Suprapubic skin (tissue), 4 donors: ENCODE measurements around the gene ERC2. TPM values are rescaled to one million over a fixed set of nuclear protein-coding genes. Genes with fewer than 3 reads are reported as not detected.

Experiments used
- DNase-seq, 2 donors: peaks; one replicate each; pipeline ENCODE4 v3.0.0-alpha.2; 2019; ENCODE audit warnings: low spot score in 2 of 2
- H3K27ac ChIP-seq: fragments of 200-600 bp; sonication (generic); one replicate; pipeline ENCODE4 v1.5.1; 2019
- H3K27me3 ChIP-seq: fragments of 200-600 bp; sonication (generic); one replicate; pipeline ENCODE4 v1.5.1; 2019
- H3K36me3 ChIP-seq: fragments of 200-600 bp; sonication (generic); one replicate; pipeline ENCODE4 v1.5.1; 2019
- H3K4me1 ChIP-seq: fragments of 200-600 bp; sonication (generic); one replicate; pipeline ENCODE4 v1.5.1; 2019
- H3K4me3 ChIP-seq: fragments of 200-600 bp; sonication (generic); one replicate; pipeline ENCODE4 v1.5.1; 2019; ENCODE audit warnings: mild to moderate bottlenecking
- H3K9me3 ChIP-seq: fragments of 200-600 bp; sonication (generic); one replicate; pipeline ENCODE4 v1.5.1; 2019
- CTCF ChIP-seq, 2 donors: fragments of 200-600 bp in 1 of 2; fragments of 450-650 bp in 1 of 2; sonication (generic) in 1 of 2; IDR thresholded peaks; one replicate each; pipeline ENCODE4 v1.5.1; 2016 to 2019; ENCODE audit warnings: antibody characterized with exemption in 2 of 2, mild to moderate bottlenecking in 1 of 2, moderate library complexity in 1 of 2
- EP300 ChIP-seq: sonication (generic); formaldehyde crosslinking; IDR thresholded peaks from one replicate; pipeline ENCODE4 v1.6.1; 2017; ENCODE audit warnings: antibody characterized with exemption
- POLR2A ChIP-seq, 2 donors: fragments of 450-650 bp; IDR thresholded peaks; one replicate each; pipeline ENCODE4 v1.6.1; 2017; ENCODE audit warnings: antibody characterized with exemption in 2 of 2, mild to moderate bottlenecking in 2 of 2, moderate library complexity in 2 of 2
- POLR2AphosphoS5 ChIP-seq, 3 donors: sonication (generic); formaldehyde crosslinking; IDR thresholded peaks; one replicate each; pipeline ENCODE4 v1.6.1; 2017; ENCODE audit warnings: antibody characterized with exemption in 3 of 3
- WGBS: methylation state at CpG from one replicate; pipeline ENCODE4 v1.1.5; 2018; 5-methylcytosine and 5-hydroxymethylcytosine counted together
- total RNA-seq, 4 donors: library from RNA; depleted of rRNA; stranded (reverse); fragments of >200 nt; gene quantifications; one replicate each; pipeline ENCODE4 v1.1.0, GENCODE V29; 2016

The ERC2 gene
- total RNA-seq, 4 donors from 2014 or later: 0.21 TPM; not detected in 3

DNA sequence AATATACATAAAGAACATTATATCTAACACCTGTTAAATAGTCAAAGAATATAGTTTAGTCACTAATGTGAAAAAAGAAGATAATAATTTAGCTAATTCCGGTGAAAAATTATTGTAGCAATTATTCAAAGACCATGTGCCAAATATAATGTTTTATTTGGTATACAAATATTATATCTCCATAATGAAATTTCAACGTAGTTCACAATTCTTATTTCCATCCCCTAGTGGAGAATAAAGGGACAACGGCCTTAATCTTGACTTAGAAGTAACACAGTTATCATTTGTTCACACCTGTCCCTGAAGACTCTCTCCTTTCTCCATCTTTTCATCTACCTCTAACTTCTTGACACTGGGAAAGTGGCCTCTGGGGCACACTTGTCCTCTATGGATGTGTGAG, 213.4 kb downstream of the ERC2 start:
- Histone ChIP-seq H3K4me1 (no peaks in the 10 kb centered on the region), H3K27ac (no peak overlapping the region), H3K36me3 (no peaks in the 10 kb centered on the region), H3K9me3 (no peaks in the 10 kb centered on the region), H3K27me3 (peaks cover 4% of the 10 kb centered on the region), H3K4me3 (no peak overlapping the region)
- DNase-seq: no peak
- no peak for TF ChIP-seq EP300
- TF ChIP-seq POLR2AphosphoS5 (IDR thresholded peaks at IDR 0.05): no peak
- no peak for TF ChIP-seq CTCF (IDR thresholded peaks at IDR 0.05)
- TF ChIP-seq POLR2A (IDR thresholded peaks at IDR 0.05): no peak
- 82% methylated on average over 3 of the region's 3 CpGs for WGBS

DNA sequence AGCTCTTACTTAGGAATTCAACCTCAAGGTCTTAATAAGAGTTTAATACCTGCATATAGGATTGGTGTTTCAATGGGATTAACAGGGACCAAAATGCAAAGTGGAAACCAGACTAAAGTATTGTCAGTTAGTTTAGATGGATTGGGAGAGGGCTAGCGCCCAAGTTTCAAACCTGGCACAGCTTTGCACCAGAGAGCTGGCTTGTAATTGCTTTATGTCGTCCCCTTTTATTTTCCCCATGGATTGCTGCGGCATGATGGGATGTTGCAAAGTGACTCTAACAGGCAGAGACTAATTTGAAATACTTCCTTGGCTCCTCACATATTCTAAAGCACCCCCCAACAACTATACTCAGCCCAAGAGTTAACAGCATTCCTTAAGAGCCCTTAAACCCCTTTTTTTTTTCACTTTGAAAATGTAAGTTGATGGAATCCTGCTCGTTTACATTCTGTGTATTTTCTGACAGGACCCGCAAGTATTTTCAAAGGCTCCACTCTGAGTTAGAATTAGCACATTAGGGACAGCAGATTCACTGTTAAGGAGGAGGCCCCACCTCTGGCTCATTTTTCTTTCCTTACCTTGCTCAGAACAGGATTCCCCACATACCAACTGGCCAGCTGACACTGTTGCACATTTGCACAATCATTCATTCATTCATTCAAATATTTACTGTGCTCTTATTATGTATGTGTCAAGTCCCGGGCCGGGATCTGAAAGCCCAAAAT, 214.2 kb downstream of the ERC2 start:
- H3K36me3 ChIP-seq: no peaks in the 10 kb centered on the region
- no peaks in the 10 kb centered on the region for H3K4me1 ChIP-seq
- 61% methylated on average over 7 of the region's 7 CpGs for WGBS
- no peaks in the 10 kb centered on the region for H3K9me3 ChIP-seq
- no peak for TF ChIP-seq POLR2AphosphoS5 (IDR thresholded peaks at IDR 0.05)
- no peak for TF ChIP-seq CTCF (IDR thresholded peaks at IDR 0.05)
- TF ChIP-seq POLR2A (IDR thresholded peaks at IDR 0.05): no peak
- no peak overlapping the region for H3K27ac ChIP-seq
- no peak overlapping the region for H3K4me3 ChIP-seq
- H3K27me3 ChIP-seq: peaks cover 4% of the 10 kb centered on the region
- no peak for DNase-seq

DNA sequence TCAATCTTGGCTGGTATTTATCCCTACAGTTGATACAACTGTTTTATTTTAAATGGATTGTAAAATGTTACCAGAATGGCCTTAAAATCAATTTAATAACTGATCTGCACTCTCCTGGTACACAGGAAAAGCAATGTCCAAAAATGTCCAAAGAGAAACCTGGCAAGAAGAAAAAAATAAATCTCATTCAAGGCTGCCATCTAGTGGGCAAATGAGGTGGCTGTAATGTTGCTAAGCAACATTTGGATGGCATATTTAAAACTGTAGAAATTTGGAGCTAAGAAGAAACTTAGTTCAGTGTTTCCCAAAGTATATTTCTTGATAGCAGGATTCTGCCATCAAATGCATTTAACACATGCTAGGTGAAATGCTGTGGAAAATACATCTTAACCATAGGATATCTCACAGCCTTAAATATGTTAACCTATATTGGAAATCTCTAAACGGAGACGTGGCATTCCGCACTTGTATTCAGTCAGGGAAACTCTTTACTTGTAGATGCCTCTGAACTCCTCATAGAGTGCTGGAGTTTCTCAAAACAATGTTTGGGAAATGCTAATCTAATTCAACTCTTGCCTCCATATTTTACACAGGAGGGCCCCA, 216.8 kb downstream of the ERC2 start:
- 89% methylated on average over 3 of the region's 3 CpGs for whole genome bisulfite sequencing
- Histone ChIP-seq H3K27ac (no peak overlapping the region), H3K27me3 (peaks cover 4% of the 10 kb centered on the region), H3K9me3 (no peaks in the 10 kb centered on the region), H3K4me3 (no peak overlapping the region), H3K36me3 (no peaks in the 10 kb centered on the region), H3K4me1 (no peaks in the 10 kb centered on the region)
- TF ChIP-seq CTCF (IDR thresholded peaks at IDR 0.05): peak; percentile 62 to 73
- no peak for TF ChIP-seq POLR2AphosphoS5 (IDR thresholded peaks at IDR 0.05)
- DNase-seq: no peak

- TF ChIP-seq POLR2A (IDR thresholded peaks at IDR 0.05) (no peak), CTCF (IDR thresholded peaks at IDR 0.05) (no peak), EP300 (no peak), POLR2AphosphoS5 (IDR thresholded peaks at IDR 0.05) (no peak)
- peaks cover 4% of the 10 kb centered on the region for H3K27me3 ChIP-seq
- no peaks in the 10 kb centered on the region for H3K36me3 ChIP-seq
- DNase-seq: no peak
- 76% methylated on average over 4 of the region's 4 CpGs for WGBS
- H3K4me3 ChIP-seq: no peak overlapping the region
- no peak overlapping the region for H3K27ac ChIP-seq
- no peaks in the 10 kb centered on the region for H3K9me3 ChIP-seq
- no peaks in the 10 kb centered on the region for H3K4me1 ChIP-seq
These were observed 220.2 kb downstream of the ERC2 start for GRCh38 chr3:56248021-56248420.

- 75% methylated on average over 2 of the region's 2 CpGs for WGBS
- DNase-seq: no peak
- TF ChIP-seq POLR2AphosphoS5 (IDR thresholded peaks at IDR 0.05): no peak
These were observed 230.0 kb downstream of the ERC2 start for GRCh38 chr3:56238299-56238698.

More at GRCh38 chr3:56238299-56238698, 230.0 kb downstream of the ERC2 start:
- Histone ChIP-seq H3K9me3 (no peaks in the 10 kb centered on the region), H3K27me3 (no peaks in the 10 kb centered on the region), H3K27ac (no peak overlapping the region), H3K4me3 (no peak overlapping the region), H3K4me1 (no peaks in the 10 kb centered on the region), H3K36me3 (no peaks in the 10 kb centered on the region)
